HL-60/S4 (cell line): ENCODE data around the gene OR2C1.

Experiments
- in situ Hi-C: fragments of 300-500 bp; cut with MboI; formaldehyde crosslinking; loops from 2 replicates; pipeline ENCODE4 v1.14.3; 2022; ENCODE audit warnings: low sequenced_read_pairs

The OR2C1 gene

DNA sequence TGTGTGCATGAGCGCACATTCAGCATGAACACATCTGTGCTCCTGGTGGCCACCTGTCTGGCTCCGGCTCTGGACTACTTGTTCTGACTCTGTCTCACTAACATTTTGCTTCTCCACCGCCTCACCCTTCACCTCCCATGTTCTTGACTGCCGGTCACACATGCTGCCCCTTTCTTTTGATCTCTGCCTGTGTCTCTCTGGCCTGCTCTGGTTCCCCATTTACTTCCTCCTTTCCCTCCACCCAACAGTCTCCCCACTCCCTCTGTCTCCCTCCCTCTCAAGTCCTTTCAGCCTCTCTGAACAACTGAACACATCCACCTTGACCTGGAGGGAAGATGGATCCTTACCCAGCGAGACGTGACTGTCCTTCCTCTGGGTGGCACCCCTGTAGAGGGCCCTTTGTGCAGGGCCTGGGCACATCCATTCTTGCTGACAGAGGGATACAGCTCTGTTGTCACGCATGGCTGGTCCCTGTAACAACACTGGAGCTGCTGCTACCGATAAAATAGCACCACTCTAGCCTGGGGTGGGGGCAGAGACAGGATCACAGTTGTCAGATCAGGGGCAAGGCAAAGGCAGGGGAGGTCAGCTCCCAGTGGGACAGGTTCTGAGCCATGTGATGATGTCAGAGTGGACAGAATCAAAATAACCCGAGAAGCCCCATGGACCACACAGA, 34.1 kb downstream of the OR2C1 start:
- in situ Hi-C loops = no loop called here

- in situ Hi-C loops = no loop called here
Observed at GRCh38 chr16:3400446-3400778, 44.7 kb downstream of the OR2C1 start.

DNA sequence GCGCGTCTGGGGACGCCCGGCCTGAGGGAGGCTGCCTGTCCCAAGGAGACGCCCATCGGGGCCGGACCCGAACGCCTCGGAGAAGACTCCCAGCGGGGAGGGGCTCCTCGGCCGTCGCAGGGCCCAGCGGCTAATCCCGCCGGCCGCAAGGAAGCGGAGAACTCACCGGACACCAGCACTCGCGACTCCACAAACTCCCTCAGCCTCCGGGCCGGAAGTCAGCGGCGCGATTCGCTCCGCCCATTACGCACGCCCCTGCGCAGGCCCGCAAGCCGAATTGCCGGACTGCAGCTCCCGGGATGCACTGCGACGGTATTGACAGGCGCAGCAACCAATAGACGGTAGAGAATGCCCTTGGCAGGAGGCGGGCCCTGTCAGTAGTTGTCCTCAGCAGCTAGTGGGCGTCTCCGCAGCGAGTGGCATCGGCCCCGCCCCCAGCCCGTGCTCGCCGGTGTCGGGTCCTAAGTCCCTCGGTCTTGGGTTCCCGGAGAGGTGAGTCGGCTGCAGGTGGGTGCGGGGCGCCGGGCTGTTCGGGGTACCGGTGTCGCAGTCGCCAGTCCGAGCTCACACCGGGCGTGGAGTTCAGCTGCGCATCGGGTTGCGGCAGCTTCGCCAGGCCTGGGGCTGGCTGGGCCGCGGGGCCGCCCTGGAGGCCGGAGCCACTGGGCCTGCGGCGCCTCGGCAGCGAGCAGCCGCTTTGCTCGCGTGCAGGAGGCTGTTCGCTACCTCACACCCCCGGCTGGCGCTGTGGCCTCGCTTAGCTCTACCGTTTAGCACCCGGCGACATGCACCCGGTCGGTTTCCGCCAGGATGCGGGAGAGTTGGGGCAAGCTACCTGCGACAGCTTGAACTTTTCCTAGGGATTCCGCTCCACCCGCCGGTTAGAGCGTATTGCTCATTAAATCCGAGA, 45.3 kb downstream of the OR2C1 start, which contains the start of the genes ZNF174 and ZSCAN32:
ZNF174 (plus strand) TSS at position 437 of the 910 bp plus-strand sequence. CDS start 790 bp downstream, outside the sequence.
ZSCAN32 (minus strand) TSS at position 226 of the 910 bp plus-strand sequence. CDS start 3,447 bp downstream, outside the sequence.
- in situ Hi-C loops = no loop called here

- in situ Hi-C loops = no loop called here
Observed at GRCh38 chr16:3401719-3402397, 46.2 kb downstream of the OR2C1 start.
